GM19455 (cell line): ENCODE data around the gene SNTB2.
A peak's percentile ranks its signal among the peaks of the same experiment; 100 is the strongest.

Source experiments
- ATAC-seq: cut with Tn5 transposase; IDR thresholded peaks from one replicate; pipeline ENCODE4 v1.9.1; 2021; ENCODE audit not compliant: unreplicated experiment

Gene SNTB2

DNA sequence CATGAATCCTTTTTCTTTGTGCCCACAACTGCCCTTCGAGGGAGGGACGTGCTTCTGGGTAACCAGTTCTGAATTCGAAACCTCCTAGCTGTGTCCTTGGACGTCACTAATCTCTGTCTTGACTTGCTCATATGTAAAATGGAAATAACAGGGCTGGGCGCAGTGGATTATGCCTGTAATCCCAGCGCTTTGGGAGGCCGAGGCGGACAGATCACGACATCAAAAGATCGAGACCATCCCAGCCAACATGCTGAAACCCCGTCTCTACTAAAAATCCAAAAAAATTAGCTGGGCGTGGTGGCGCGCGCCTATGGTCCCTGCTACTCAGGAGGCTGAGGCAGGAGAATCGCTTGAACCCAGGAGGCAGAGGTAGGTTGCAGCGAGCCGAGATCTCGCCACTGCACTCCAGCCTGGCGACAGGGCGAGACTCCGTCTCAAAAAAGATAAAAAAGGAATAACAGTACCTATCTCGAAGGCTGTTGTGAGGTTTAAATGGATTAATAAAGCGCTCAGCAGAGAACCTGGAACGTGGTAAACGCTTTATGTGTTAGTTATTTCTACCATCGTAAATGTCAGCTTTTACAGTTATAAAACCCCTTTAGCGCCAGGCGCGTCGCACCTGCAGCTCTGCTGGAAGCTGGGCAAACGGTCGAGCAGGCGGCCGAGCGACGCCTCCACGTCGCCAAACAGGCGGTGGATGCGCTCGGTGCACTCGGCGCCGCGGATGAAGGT lies 151.8 kb downstream of the SNTB2 start:
- ATAC-seq, result no peak

DNA sequence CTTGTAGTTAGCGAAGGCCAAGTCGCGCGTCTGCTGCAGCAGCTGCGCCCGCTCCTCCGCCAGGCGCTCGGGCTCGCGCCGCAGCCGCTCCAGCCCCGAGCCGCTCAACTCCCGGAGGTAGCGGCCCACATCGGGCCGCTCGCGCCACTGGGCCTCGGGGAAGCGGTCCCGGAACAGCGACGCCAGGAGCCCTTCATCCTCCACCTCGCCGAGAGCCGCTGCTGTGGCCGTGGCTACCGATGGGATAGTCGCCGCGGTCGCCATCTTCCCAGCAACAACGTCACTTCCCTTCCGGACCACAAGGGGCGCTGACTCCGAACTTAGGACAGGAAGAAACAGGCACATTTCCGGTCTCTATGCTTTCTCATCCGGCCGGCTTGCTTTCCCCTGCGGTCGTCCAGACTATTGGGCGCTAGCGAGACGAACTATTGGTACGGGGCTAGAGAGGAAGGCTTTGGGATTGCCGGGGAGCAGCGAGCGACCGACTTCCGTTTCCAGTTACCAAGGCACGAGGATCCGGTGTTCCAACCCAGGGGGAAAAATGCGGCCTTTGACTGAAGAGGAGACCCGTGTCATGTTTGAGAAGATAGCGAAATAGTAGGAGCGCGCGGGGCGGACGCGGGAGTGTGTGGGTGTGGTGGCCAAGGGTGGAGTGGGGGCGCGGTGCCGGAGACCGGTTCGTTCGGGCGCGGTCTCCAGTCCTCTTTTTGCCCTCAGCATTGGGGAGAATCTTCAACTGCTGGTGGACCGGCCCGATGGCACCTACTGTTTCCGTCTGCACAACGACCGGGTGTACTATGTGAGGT lies 152.5 kb downstream of the SNTB2 start, which contains the start of the genes COG8 and NIP7:
TSS of gene COG8 (minus strand) at position 276 of the 806 bp plus-strand sequence. CDS start at position 264, 12 bp downstream.
TSS of gene NIP7 (plus strand) at position 484 of the 806 bp plus-strand sequence. CDS start at position 542, 58 bp downstream.
- ATAC-seq, result peak; percentile 90

DNA sequence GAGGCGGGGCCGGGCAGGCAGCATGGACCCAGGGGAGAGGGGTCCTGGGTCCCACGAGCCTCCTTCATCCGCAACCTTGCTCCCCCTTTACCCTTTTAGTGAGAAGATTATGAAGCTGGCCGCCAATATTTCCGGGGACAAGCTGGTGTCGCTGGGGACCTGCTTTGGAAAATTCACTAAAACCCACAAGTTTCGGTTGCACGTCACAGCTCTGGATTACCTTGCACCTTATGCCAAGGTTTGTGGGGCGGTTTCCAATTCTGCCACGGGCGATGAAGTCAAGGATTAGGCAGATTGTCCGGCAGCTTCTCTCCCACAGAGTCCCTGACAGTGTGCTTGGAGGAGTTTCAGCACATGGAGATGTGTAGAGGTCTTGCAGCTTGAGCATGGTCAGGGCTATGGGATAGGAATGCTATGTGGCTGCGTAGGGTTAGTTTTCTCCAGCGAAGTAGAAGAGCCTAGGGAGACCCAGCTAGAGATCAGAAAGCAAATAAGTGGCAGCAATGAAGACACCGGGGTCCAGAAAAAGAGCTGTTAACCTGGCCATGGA lies 153.2 kb downstream of the SNTB2 start:
- ATAC-seq, result no peak

DNA sequence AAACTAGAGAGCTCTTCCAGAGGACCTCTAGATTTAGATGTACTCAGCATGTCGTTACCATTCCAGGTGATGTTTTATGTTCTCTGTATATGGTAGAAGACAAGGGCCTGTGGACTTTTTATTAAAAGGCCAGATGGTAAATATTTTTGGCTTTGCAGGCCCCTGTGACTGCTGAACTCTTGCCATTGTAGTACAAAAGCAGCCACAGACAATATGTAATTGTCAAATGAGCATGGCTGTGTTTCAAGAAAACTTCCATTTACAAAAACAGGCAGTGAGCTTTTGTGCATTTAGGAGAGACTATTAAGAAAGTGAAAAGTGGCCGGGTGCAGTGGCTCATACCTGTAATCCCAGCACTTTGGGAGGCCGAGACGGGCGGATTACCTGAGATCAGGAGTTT lies 157.2 kb downstream of the SNTB2 start:
- ATAC-seq, result no peak

DNA sequence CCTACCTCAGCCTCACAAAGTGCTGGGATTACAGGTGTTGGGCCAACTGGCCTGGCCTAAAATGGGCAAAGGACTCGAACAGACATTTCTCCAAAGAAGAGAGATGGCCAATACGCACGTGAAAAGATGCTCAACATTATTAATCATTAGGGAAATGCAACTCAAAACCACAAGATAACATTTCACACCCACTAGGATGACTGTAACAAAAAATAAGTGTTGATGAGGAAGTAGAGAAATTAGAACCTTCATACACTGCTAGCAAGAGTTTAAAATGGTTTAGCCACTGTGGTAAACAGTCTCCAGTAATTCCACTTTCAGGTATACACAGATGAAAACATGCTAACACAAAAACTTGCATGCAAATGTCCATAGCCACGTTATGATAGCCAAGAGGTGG lies 159.0 kb downstream of the SNTB2 start:
- ATAC-seq, result no peak

DNA sequence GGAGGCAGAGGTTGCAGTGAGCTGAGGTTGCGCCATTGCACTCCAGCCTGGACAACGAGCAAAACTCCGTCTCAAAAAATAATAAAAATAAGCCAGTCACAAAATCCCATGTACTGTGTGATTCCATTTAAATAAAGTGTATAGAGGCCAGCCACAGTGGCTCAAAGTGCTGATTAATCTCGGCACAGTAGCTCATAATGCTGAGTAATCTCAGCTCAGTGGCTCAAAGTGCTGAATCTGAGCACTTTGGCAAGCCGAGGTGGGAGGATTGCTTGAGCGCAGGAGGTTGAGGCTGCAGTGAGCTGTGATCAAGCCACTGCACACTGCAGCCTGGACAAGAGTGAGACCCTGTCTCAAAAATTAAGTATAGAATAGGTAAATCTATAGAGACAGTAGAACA lies 159.7 kb downstream of the SNTB2 start:
- no peak for ATAC-seq

DNA sequence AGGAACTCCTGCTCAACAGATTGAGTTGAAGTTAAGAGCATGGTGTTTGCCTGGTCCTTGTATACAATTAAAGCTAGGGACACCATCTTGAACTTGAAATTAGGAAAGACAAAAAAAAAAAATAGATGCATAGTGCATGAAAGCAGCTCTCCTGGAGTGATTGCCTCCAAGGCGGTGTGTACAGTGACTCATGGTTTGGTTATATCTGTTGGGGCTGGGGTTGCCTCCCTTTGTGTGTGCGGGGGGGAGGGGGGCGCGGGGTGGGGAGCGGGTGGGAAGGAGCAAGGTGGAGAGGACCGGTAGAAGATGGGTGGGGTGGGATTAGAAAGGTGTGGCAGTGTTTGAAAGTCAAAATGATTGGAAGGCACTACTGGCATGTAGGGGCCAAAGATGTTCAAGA lies 161.3 kb downstream of the SNTB2 start:
- no peak for ATAC-seq

DNA sequence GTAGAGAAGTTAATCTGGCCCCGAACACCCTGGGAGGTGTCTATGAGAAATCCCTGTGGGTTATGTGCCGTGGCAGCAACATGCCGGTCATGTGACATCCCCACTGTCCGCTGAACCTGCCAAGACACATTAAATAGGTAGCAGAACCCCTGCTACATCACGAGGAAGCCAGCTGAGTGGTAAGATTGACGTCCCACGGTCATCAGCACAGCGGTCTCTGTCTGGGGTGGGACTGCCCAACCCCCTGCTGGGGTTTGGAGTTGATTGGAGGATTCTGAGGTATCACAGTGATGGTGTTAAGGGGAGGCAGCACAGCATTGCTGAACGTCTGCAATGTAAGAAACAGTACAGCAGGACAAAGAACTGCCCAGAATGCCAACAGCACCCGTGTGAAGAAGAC lies 162.6 kb downstream of the SNTB2 start:
- ATAC-seq, result no peak

DNA sequence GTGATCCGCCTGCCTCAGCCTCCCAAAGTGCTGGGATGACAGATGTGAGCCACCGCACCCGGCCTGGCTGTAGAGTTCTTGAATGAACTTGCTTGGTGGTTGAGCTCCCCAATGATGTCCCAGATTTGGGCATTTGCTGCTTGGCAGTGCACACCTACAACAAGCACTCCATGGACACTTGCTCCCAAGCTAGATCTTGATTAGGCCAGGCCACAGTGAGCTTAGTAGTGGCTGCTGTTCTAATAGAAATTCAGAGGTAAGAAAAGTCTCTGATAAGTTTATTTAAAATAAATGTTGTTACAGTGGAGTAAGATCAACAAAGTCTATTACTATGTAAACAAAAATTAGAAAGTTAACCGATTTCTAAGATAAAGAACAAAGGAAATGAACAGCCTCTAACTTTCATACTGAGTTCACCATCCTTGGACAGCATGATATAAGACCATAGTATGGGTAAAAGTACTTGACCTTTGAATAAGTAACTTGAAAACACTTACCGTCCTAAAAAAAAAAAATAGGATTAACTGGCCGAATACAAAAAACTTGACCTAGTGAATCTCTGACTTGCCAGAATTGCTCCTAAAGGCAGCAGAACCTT lies 163.7 kb downstream of the SNTB2 start:
- no peak for ATAC-seq

DNA sequence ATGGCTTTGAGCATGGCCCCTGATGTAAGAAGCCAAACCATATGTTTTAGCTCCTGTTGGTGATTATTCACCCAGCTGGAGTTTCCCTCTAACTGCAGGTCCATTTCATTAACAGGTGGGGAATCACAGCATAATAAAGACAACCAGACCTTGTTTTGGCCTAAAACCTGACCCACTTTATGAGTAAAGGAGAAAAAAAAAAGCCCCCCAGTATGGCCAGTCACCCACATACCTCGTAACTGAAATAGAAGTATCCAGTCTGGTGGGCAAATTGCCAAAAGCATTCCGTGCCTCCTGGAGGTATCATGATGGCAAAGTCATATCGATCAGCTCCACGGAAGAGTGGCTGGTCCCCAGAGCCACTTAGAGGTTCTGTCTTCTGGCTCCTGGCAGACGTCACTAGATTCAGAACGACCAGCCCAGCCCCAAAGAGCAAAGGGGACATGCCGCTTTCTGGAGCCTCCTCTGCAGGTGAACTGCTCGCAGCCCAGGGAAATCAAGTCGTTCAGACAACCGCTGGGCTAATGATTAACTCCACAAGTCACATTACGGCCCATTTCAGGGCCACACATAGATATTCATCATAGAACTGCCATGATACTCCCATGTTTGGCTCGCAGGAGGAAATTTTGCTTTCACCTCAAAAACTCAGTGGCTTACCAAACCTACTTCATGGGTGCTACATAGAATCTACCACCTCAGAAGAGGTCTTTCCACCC lies 164.5 kb downstream of the SNTB2 start, which contains the start of gene TMED6:
TSS of gene TMED6 (minus strand) at position 478 of the 719 bp plus-strand sequence. CDS start at position 445, 33 bp downstream.
- ATAC-seq, result no peak
